ENCODE data around the gene CHD2.

The CHD2 gene

DNA sequence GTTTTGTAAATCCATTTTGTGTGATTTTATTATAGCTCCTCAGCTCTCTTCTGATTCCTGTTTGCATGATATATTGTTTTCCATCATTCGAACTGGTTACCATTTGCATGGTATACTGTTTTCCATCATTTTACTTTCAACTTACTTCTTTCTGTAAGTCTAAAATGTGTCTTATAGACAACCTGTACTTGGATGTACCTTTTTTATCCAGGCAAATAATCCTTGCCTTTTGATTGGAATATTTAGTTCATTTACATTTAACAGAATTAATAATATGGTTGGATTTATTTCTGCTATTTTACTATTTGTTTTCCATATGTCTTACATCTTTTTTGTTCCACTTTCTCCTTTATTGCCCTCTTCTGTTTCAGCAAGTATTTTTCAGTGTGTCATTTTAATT lies 62.8 kb downstream of the CHD2 start:
- DNase-seq (ENCODE audit: low spot score): no peak

GRCh38 chr15:92963794-92964193 lies 63.7 kb downstream of the CHD2 start:
- DNase-seq (ENCODE audit: low spot score): no peak

GRCh38 chr15:92968926-92969651 lies 69.0 kb downstream of the CHD2 start:
- DNase-seq (ENCODE audit: low spot score): no peak

DNA sequence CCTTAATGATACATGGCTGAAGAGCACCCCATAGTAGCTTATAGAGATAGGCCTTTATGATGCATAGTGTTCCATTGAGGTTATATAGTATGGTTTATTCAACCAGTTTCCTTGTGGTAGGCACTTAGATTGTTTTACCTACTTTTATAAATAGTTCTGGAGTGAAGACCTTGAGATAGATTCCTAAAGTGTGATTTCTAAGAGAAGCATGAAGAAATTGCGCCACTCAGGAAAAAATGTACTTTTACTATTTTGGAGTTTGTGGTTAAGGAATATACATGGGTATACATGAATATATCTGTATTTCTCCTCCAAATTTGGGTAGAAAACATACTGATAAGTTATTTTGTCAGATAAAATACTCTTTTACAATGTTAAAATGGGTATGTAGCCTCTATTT lies 70.5 kb downstream of the CHD2 start:
- DNase-seq (ENCODE audit: low spot score): no peak

DNA sequence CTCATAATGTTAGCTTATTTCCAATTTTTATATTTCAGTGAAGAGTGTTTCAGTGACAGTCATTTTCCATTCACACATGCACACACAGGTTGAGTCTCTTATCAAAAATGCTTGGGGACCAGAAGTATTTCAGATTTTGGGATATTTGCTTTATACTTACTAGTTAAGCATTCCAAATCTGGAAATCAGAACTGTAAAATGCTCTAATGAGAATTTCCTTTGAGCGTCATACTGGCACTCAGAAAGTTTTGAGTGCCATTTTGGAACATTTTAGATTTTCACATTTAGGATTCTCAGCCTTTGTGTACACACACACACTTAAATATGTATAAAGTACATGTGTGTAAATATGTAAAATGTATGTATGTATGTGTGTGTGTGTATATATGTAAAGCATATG lies 71.0 kb downstream of the CHD2 start:
- no peak for DNase-seq (ENCODE audit: low spot score)

DNA sequence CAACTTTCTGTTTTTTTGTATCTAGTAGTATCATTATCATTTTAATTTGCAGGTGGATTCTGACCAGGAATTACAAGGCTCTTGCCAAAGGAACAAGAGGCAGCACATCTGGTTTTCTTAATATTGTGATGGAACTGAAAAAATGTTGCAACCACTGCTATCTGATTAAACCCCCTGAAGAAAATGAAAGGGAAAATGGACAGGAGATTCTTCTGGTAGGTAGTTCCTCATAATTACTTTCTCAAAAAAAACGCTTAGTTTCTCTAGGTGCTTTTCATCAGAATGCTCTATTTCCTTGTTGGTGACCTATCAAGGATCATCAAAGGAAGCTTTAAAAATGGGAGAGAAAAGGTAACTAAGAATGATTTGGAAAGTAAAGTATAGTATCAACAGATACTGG lies 71.6 kb downstream of the CHD2 start:
- DNase-seq (ENCODE audit: low spot score): no peak

- no peak for DNase-seq (ENCODE audit: low spot score)
Observed at GRCh38 chr15:92974183-92974915, 74.2 kb downstream of the CHD2 start.

GRCh38 chr15:92979011-92979701 lies 79.0 kb downstream of the CHD2 start:
- no peak for DNase-seq (ENCODE audit: low spot score)

- peak; percentile 22 for DNase-seq (ENCODE audit: low spot score)
Observed at GRCh38 chr15:92981333-92981732, 81.2 kb downstream of the CHD2 start.

- DNase-seq (ENCODE audit: low spot score): no peak
Observed at GRCh38 chr15:92984161-92984560, 84.0 kb downstream of the CHD2 start.

- no peak for DNase-seq (ENCODE audit: low spot score)
Observed at GRCh38 chr15:92989470-92989869, 89.3 kb downstream of the CHD2 start.

DNA sequence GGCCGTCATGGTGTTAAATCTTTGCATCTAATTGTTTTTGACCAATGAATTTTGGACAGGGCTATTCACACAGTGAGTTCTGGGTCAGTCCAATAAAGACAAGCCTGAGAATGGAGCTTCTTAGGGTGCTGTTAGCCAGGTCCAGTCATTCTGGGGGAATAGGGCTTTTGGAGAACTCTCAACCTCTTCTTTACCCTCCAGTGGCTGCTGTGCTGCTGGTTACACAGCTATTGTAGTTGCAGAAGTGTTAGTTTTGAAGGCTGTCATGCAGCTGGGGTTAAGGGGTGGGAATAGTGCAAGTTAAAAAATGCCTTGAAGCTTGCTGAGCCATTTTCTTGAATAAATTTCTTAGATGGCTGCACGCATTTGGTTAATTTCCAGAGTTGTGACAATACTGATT lies 89.9 kb downstream of the CHD2 start:
- no peak for DNase-seq (ENCODE audit: low spot score)

- no peak for DNase-seq (ENCODE audit: low spot score)
Observed at GRCh38 chr15:92992720-92993119, 92.6 kb downstream of the CHD2 start.

- DNase-seq (ENCODE audit: low spot score): no peak
Observed at GRCh38 chr15:92997821-92998220, 97.7 kb downstream of the CHD2 start.

GRCh38 chr15:93001156-93001555 lies 101.0 kb downstream of the CHD2 start:
- no peak for DNase-seq (ENCODE audit: low spot score)

DNA sequence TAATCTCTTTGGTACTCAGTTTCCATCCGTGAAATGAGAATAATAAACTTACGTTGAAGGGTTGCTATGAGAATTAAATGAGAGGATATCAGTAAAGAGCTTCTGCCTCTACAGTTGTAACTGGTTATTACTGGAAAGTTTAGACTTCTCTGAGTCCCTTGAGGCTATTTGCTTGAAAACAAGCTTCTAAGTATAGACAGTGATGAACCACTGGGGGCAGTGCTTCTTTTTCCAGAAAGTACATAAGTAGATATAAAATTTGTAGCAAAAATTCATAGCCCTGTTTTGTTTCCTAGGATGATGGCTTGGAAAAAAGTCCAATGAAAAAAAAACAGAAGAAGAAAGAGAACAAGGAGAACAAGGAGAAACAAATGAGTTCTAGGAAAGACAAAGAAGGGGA lies 101.8 kb downstream of the CHD2 start:
- no peak for DNase-seq (ENCODE audit: low spot score)

DNA sequence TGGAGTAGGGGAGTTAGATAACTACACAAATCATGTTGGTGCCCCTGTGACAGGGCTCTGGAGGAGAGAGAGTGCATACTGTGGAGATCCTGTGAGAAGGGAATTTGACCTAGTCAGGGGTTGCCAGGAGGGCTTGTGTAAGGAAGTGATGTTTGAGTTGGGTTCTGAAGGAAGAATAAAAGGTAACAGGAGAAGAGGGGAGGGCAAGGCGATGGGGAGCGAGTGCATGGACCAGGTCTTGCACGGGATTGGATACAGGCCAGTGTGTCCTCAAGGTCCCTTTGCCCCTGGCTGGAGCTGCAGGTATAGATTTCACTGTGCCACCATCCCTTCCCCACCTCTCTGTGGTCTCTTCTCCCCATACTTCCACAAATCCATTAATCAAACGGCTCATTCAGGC lies 105.0 kb downstream of the CHD2 start:
- DNase-seq (ENCODE audit: low spot score): no peak

DNA sequence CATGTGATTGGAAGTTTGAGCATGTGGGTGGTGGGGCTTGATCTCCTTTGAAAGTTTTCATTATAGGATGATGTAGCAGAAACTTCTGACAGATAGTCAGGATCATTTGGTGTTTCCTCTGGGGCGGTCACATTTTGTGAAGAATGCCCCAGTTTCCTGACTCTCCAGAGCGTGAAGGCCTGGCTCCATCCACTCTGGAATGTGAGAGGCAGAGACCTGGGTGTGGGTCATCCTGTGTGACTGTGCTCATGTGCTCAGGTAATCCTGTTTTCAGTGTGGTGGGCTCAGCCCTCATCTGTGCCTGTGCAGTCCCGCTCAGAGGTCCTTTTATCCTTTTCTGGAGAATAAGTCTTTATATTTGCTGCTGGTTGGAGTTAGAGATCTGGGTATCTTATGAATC lies 107.9 kb downstream of the CHD2 start:
- DNase-seq (ENCODE audit: low spot score): no peak

GRCh38 chr15:93012786-93013185 lies 112.7 kb downstream of the CHD2 start:
- no peak for DNase-seq (ENCODE audit: low spot score)

- no peak for DNase-seq (ENCODE audit: low spot score)
Observed at GRCh38 chr15:93017526-93017925, 117.4 kb downstream of the CHD2 start.

DNA sequence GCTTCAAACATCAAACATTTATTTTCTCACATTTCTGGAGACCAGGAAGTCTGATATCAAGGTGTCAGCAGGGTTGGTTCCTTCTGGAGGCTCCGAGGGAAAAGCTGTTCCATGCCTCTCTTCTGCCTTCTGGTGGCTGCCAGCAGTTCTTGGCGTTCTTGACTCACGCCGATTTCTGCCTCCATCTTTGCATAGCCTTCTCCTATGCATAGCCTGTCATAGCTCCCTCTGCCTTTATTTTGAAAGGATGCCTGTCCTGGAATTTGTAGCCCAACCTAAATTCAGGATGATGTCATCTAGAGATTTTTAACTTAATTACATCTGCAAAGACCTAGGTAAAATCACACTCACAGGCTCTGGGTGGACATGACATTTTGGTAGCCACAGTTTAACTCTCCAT lies 118.5 kb downstream of the CHD2 start:
- DNase-seq (ENCODE audit: low spot score): no peak

DNA sequence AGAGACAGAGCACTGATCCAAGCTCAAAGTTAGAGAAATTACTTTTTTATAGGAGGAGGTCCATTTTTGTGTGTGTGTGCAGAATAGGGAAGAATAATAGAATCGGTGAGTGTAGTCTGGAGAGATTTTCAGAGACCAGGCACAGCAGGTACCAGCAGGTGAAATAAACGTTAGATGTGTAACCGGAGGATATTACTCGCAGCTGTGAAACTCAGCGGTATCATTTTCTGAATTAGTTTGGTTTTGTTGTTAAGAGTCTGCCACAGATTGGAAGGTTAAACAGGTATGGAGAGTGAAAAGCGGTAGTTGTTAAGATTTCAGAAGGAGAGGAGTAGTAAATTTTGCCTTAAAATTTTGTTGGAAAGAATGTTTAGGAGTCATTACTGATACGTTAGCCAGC lies 119.0 kb downstream of the CHD2 start:
- peak; percentile 17 for DNase-seq (ENCODE audit: low spot score)

DNA sequence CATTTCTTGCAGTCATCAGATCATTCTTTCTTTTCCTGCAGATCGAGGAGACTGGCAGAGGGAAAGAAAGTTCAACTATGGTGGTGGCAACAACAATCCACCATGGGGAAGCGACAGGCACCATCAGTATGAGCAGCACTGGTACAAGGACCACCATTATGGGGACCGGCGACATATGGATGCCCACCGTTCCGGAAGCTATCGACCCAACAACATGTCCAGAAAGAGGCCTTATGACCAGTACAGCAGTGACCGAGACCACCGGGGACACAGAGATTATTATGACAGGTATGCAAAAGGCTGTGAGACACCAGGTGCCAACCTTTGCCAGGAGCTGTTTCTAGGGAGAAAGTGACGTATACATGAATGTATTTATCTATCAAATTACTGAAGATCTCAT lies 119.8 kb downstream of the CHD2 start:
- no peak for DNase-seq (ENCODE audit: low spot score)
